Measurements from ENCODE around the gene SLC10A7. TPM values are rescaled to one million over a fixed set of nuclear protein-coding genes. Genes with fewer than 3 reads are reported as not detected.

Gene SLC10A7
- 11.1 and 16.2 TPM in 2 replicates for total RNA-seq

GRCh38 chr4:146521541-146522097 is at the start of gene SLC10A7:
SLC10A7 (minus strand) TSS chr4:146521940; CDS start chr4:146521717, 223 bp downstream.

GRCh38 chr4:146214238-146214637 is 307.5 kb downstream of the SLC10A7 start, which contains the start of gene REELD1:
REELD1 (plus strand) TSS chr4:146214538; CDS start chr4:146216953, 2,415 bp downstream.

Small RNA genes within 50 kb of the gene (small RNA-seq; reads per million reads assigned to genes)
- gene MIR7849, result not detected

Other genes starting within 250 kb of the SLC10A7 start
- not detected in 2 replicates for gene POU4F2, start 117.0 kb upstream of the SLC10A7 start, total RNA-seq